WTC11 (cell line): ENCODE results near the gene SULF2. TPM values are rescaled to one million over a fixed set of nuclear protein-coding genes. Genes with fewer than 3 reads are reported as not detected.

ENCODE experiments used
- ATAC-seq: fragments of 200-7000 bp; cut with Tn5 transposase; 2 replicates; pipeline ENCODE4 v1.10.0; 2021; ENCODE audit warnings: mild to moderate bottlenecking, moderate library complexity
- CTCF ChIA-PET: fragments of 300-600 bp; sonication (Branson Sonifier 250); formaldehyde crosslinking; loops from one replicate; lab custom pipeline; 2021; ENCODE audit warnings: antibody characterized with exemption; lab: Charles Lee
- POLR2A ChIA-PET: fragments of 350-600 bp; sonication (Branson Sonifier 250); formaldehyde crosslinking; loops from one replicate; lab custom pipeline; 2021; ENCODE audit warnings: antibody characterized with exemption; lab: Charles Lee
- DNase-seq: peaks from one replicate; pipeline ENCODE4 v3.0.0; 2021; ENCODE audit warnings: low spot score
- H3K27ac Mint-ChIP-seq: 2 replicates; pipeline ENCODE4 v1.8.0; 2021; ENCODE audit warnings: mixed read lengths
- H3K27me3 Mint-ChIP-seq: 2 replicates; pipeline ENCODE4 v1.8.0; 2021; ENCODE audit warnings: low read depth, mild to moderate bottlenecking, moderate library complexity, mixed read lengths
- H3K36me3 Mint-ChIP-seq: 2 replicates; pipeline ENCODE4 v1.8.0; 2021; ENCODE audit warnings: mixed read lengths
- H3K4me1 Mint-ChIP-seq: 2 replicates; pipeline ENCODE4 v1.8.0; 2022; ENCODE audit warnings: mixed read lengths
- H3K4me3 Mint-ChIP-seq: 2 replicates; pipeline ENCODE4 v1.8.0; 2021; ENCODE audit warnings: mild to moderate bottlenecking, moderate library complexity, mixed read lengths
- H3K9me3 Mint-ChIP-seq: 2 replicates; pipeline ENCODE4 v1.8.0; 2021; ENCODE audit warnings: mixed read lengths
- AFF4 ChIP-seq: sonication (generic); formaldehyde crosslinking; IDR thresholded peaks from 2 replicates; pipeline ENCODE4 v1.8.1; 2023; ENCODE audit warnings: mild to moderate bottlenecking, missing genetic modification reagents, borderline replicate concordance
- ARID4B ChIP-seq: sonication (generic); formaldehyde crosslinking; IDR thresholded peaks from 2 replicates; pipeline ENCODE4 v1.8.0; 2023; ENCODE audit warnings: missing genetic modification reagents, mild to moderate bottlenecking, borderline replicate concordance
- ATF1 ChIP-seq: sonication (generic); formaldehyde crosslinking; IDR thresholded peaks from 2 replicates; pipeline ENCODE4 v1.8.1; 2023; ENCODE audit warnings: mild to moderate bottlenecking, moderate library complexity, missing genetic modification reagents
- CBFB ChIP-seq: sonication (generic); formaldehyde crosslinking; IDR thresholded peaks from 2 replicates; pipeline ENCODE4 v1.8.1; 2022; ENCODE audit warnings: mild to moderate bottlenecking, low read depth, missing genetic modification reagents
- ESRRA ChIP-seq: sonication (generic); formaldehyde crosslinking; IDR thresholded peaks from 2 replicates; pipeline ENCODE4 v1.8.1; 2022; ENCODE audit warnings: mild to moderate bottlenecking, missing genetic modification reagents, borderline replicate concordance
- GABPB1 ChIP-seq: sonication (generic); formaldehyde crosslinking; IDR thresholded peaks from 2 replicates; pipeline ENCODE4 v1.8.1; 2023; ENCODE audit warnings: mild to moderate bottlenecking, missing genetic modification reagents
- IRF1 ChIP-seq: sonication (generic); formaldehyde crosslinking; IDR thresholded peaks from 2 replicates; pipeline ENCODE4 v1.8.0; 2023; ENCODE audit warnings: missing genetic modification reagents
- MLX ChIP-seq: sonication (generic); formaldehyde crosslinking; IDR thresholded peaks from 2 replicates; pipeline ENCODE4 v1.8.1; 2023; ENCODE audit warnings: mild to moderate bottlenecking, missing genetic modification reagents, moderate library complexity
- NFE2L1 ChIP-seq: sonication (generic); formaldehyde crosslinking; IDR thresholded peaks from 2 replicates; pipeline ENCODE4 v1.8.1; 2023; ENCODE audit warnings: missing genetic modification reagents
- PRRX2 ChIP-seq: fragments of 250-450 bp; sonication (Bioruptor Pico); IDR thresholded peaks from 2 replicates; pipeline ENCODE4 v1.8.0; 2021; ENCODE audit warnings: mild to moderate bottlenecking
- RORB ChIP-seq: fragments of 250-450 bp; sonication (Bioruptor Pico); IDR thresholded peaks from 2 replicates; pipeline ENCODE4 v1.9.0; 2021; ENCODE audit warnings: mild to moderate bottlenecking
- ZBTB43 ChIP-seq: sonication (generic); formaldehyde crosslinking; IDR thresholded peaks from 2 replicates; pipeline ENCODE4 v1.8.1; 2023; ENCODE audit warnings: mild to moderate bottlenecking, missing genetic modification reagents
- ZNF219 ChIP-seq: sonication (generic); formaldehyde crosslinking; IDR thresholded peaks from 2 replicates; pipeline ENCODE4 v1.8.0; 2023; ENCODE audit warnings: missing genetic modification reagents, mild to moderate bottlenecking, borderline replicate concordance
- ZNF281 ChIP-seq: sonication (generic); formaldehyde crosslinking; IDR thresholded peaks from 2 replicates; pipeline ENCODE4 v1.8.0; 2023; ENCODE audit warnings: mild to moderate bottlenecking, missing genetic modification reagents
- ZNF317 ChIP-seq: sonication (generic); formaldehyde crosslinking; IDR thresholded peaks from 2 replicates; pipeline ENCODE4 v1.8.1; 2023; ENCODE audit warnings: low read depth, mild to moderate bottlenecking, moderate library complexity, missing genetic modification reagents, borderline replicate concordance
- ZNF532 ChIP-seq: fragments of 250-450 bp; sonication (Bioruptor Pico); IDR thresholded peaks from 2 replicates; pipeline ENCODE4 v1.9.0; 2021; ENCODE audit warnings: mild to moderate bottlenecking, borderline replicate concordance
- ZNF671 ChIP-seq: fragments of 250-450 bp; sonication (Bioruptor Pico); IDR thresholded peaks from 2 replicates; pipeline ENCODE4 v1.8.0; 2021; ENCODE audit warnings: mild to moderate bottlenecking
- total RNA-seq: library from RNA; stranded (reverse); gene quantifications from 3 replicates; pipeline ENCODE4 v1.2.3, GENCODE V29; 2021

The SULF2 gene
- total RNA-seq, 1 experiment from 2014 or later: 36.0 TPM

GRCh38 chr20:47627540-47627939 lies 157.7 kb downstream of the SULF2 start (continued):
- TF ChIP-seq AFF4 (CRISPR knock-in tag) (no peak), PRRX2 (CRISPR knock-in tag) (no peak), ZNF219 (CRISPR knock-in tag) (no peak), ZNF281 (CRISPR knock-in tag) (no peak), NFE2L1 (CRISPR knock-in tag) (no peak), CBFB (no peak), ZBTB43 (no peak)

- peaks cover 19% of the 10 kb centered on the region for H3K36me3 Mint-ChIP-seq
- no peak for DNase-seq
- H3K27ac Mint-ChIP-seq: no peak overlapping the region
- peaks cover 12% of the 10 kb centered on the region for H3K4me1 Mint-ChIP-seq
- no peaks in the 10 kb centered on the region for H3K9me3 Mint-ChIP-seq
- ChIA-PET CTCF (interaction anchor here (1.0 to 2.0 kb wide), 2 partner anchors 88 to 102 kb away, joined by 3 to 5 read pairs; no protein-coding TSS in a partner anchor), POLR2A (interaction anchor here (0.8 kb wide), 1 partner anchor 121 kb away, joined by 4 read pairs; no protein-coding TSS in a partner anchor)
- no peak for ATAC-seq
- no peaks in the 10 kb centered on the region for H3K27me3 Mint-ChIP-seq
- no peak overlapping the region for H3K4me3 Mint-ChIP-seq
- TF ChIP-seq ARID4B (CRISPR knock-in tag) (no peak), MLX (CRISPR knock-in tag) (no peak), RORB (CRISPR knock-in tag) (no peak), ZNF671 (CRISPR knock-in tag) (no peak), ZNF532 (CRISPR knock-in tag) (no peak), IRF1 (no peak), ATF1 (CRISPR knock-in tag) (no peak), NFE2L1 (CRISPR knock-in tag) (no peak), ESRRA (CRISPR knock-in tag) (no peak), ZNF317 (no peak), GABPB1 (CRISPR knock-in tag) (no peak)
Observed at GRCh38 chr20:47623206-47623605, 162.1 kb downstream of the SULF2 start.
